Keratinocyte (primary cell): ENCODE measurements around the gene ACHE. TPM values are rescaled to one million over a fixed set of nuclear protein-coding genes. Genes with fewer than 3 reads are reported as not detected.
"Not testable (repeated sequence)": the region's sequence is repeated elsewhere in the genome, so short reads cannot be mapped to it uniquely, and the experiment has no call there.

Experiments
- DNase-seq: peaks from one replicate; pipeline ENCODE4 v3.0.0-alpha.2; 2011; ENCODE audit warnings: low read depth, missing footprints, low spot score
- FAIRE-seq: peaks from 2 replicates; lab custom pipeline; 2011; peaks lifted over from hg19 to GRCh38; lab: Jason Lieb, UNC
- H2AFZ ChIP-seq: 2 replicates; pipeline ENCODE4 v1.6.0; 2012; ENCODE audit warnings: low read length, control low read depth, inconsistent platforms; ENCODE audit not compliant: control insufficient read depth
- H3K27ac ChIP-seq: 2 replicates; pipeline ENCODE4 v1.5.1; 2011; ENCODE audit warnings: low read length; ENCODE audit not compliant: control insufficient read depth, insufficient read depth
- H3K27me3 ChIP-seq: 3 replicates; pipeline ENCODE4 v1.6.0; 2011; ENCODE audit warnings: low read length; ENCODE audit not compliant: control insufficient read depth, insufficient read depth; ENCODE audit errors: extremely low read depth
- H3K36me3 ChIP-seq, 2 experiments: 2 replicates in 1 of 2; 3 replicates in 1 of 2; pipeline ENCODE4 v1.5.1; 2011; ENCODE audit warnings: low read length in 2 of 2, mild to moderate bottlenecking in 1 of 2; ENCODE audit not compliant: control insufficient read depth in 2 of 2, insufficient read depth in 2 of 2; ENCODE audit errors: extremely low read depth in 1 of 2
- H3K4me1 ChIP-seq: 3 replicates; pipeline ENCODE4 v1.5.1; 2011; ENCODE audit warnings: low read length; ENCODE audit not compliant: control insufficient read depth, insufficient read depth; ENCODE audit errors: extremely low read depth
- H3K4me2 ChIP-seq: 3 replicates; pipeline ENCODE4 v1.6.0; 2011; ENCODE audit warnings: low read depth, low read length; ENCODE audit not compliant: control insufficient read depth, insufficient read depth; ENCODE audit errors: extremely low read depth
- H3K4me3 ChIP-seq, 3 experiments: fragments of 200-600 bp in 1 of 3; sonication (generic) in 1 of 3; 2 replicates in 2 of 3; 3 replicates in 1 of 3; pipeline ENCODE4 v1.5.1; 2011 to 2016; ENCODE audit warnings: low read length in 3 of 3, mild to moderate bottlenecking in 3 of 3, control low read depth in 2 of 3, inconsistent platforms in 1 of 3, low read depth in 1 of 3, mixed read lengths in 1 of 3, mixed run types in 1 of 3, moderate library complexity in 1 of 3; ENCODE audit not compliant: control insufficient read depth in 2 of 3, insufficient read depth in 2 of 3; ENCODE audit errors: extremely low read depth in 1 of 3
- H3K79me2 ChIP-seq: 2 replicates; pipeline ENCODE4 v1.6.0; 2012; ENCODE audit warnings: low read length; ENCODE audit not compliant: control insufficient read depth, insufficient read depth
- H3K9ac ChIP-seq: 3 replicates; pipeline ENCODE4 v1.6.0; 2011; ENCODE audit warnings: low read length; ENCODE audit not compliant: control insufficient read depth, insufficient read depth; ENCODE audit errors: extremely low read depth
- H3K9me1 ChIP-seq: 3 replicates; pipeline ENCODE4 v1.6.0; 2011; ENCODE audit warnings: low read length; ENCODE audit not compliant: control insufficient read depth, insufficient read depth; ENCODE audit errors: extremely low read depth
- H3K9me3 ChIP-seq: 2 replicates; pipeline ENCODE4 v1.5.1; 2012; ENCODE audit warnings: low read depth, low read length; ENCODE audit not compliant: control insufficient read depth
- H4K20me1 ChIP-seq: 3 replicates; pipeline ENCODE4 v1.6.0; 2011; ENCODE audit warnings: low read length; ENCODE audit not compliant: control insufficient read depth, insufficient read depth; ENCODE audit errors: extremely low read depth
- EZH2 ChIP-seq: IDR thresholded peaks from one replicate; pipeline ENCODE4 v1.6.1; 2012; ENCODE audit warnings: inconsistent platforms, mild to moderate bottlenecking, low read length, moderate library complexity
- dilution Hi-C: fragments of 300-500 bp; cut with MboI; formaldehyde crosslinking; loops from one replicate; pipeline ENCODE4 v1.7.0; 2020; ENCODE audit warnings: low sequenced_read_pairs; ENCODE audit not compliant: extremely low pct_ligation_motif_present
- polyA plus RNA-seq, 5 experiments: library from polyadenylated mRNA; depleted of rRNA in 3 of 5; stranded (reverse) in 3 of 5; stranded (forward) in 1 of 5; unstranded in 1 of 5; fragments of >200 nt; gene quantifications; 1 replicate in 1 of 5; 2 replicates in 3 of 5; 3 replicates in 1 of 5; pipeline versions ENCODE4 v1.2.1 to v1.2.3, GENCODE V29; 2011 to 2012; ENCODE audit warnings: missing spikeins in 2 of 5, low read depth in 1 of 5, low replicate concordance in 1 of 5
- TF ChIP-seq, protein P1 (sequence below), 3 experiments: IDR thresholded peaks in 1 of 3; conservative IDR thresholded peaks in 1 of 3; optimal IDR thresholded peaks in 1 of 3; 2 replicates in 2 of 3; 3 replicates in 1 of 3; pipeline versions ENCODE3 to v1.5.1; 2011; ENCODE audit warnings: low read length in 3 of 3, mild to moderate bottlenecking in 3 of 3, moderate library complexity in 2 of 3, control low read depth in 1 of 3, inconsistent platforms in 1 of 3; ENCODE audit not compliant: insufficient read depth in 2 of 3; ENCODE audit errors: extremely low read depth in 1 of 3

The ACHE gene
- polyA plus RNA-seq, 1 donor (not counting 4 experiments of a cell fraction or from before 2014, with no cell fraction given), result 0.07 TPM

- no peaks in the 10 kb centered on the region for H4K20me1 ChIP-seq
- H3K79me2 ChIP-seq, result peaks cover 27% of the 10 kb centered on the region
- FAIRE-seq (no peak), DNase-seq (no peak)
- H3K9ac ChIP-seq, result no peak overlapping the region
- H3K36me3 ChIP-seq, result peaks cover 16 to 17% of the 10 kb centered on the region in 2 experiments
- TF ChIP-seq EZH2, result no peak
- TF ChIP-seq, protein P1, sequence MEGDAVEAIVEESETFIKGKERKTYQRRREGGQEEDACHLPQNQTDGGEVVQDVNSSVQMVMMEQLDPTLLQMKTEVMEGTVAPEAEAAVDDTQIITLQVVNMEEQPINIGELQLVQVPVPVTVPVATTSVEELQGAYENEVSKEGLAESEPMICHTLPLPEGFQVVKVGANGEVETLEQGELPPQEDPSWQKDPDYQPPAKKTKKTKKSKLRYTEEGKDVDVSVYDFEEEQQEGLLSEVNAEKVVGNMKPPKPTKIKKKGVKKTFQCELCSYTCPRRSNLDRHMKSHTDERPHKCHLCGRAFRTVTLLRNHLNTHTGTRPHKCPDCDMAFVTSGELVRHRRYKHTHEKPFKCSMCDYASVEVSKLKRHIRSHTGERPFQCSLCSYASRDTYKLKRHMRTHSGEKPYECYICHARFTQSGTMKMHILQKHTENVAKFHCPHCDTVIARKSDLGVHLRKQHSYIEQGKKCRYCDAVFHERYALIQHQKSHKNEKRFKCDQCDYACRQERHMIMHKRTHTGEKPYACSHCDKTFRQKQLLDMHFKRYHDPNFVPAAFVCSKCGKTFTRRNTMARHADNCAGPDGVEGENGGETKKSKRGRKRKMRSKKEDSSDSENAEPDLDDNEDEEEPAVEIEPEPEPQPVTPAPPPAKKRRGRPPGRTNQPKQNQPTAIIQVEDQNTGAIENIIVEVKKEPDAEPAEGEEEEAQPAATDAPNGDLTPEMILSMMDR (optimal IDR thresholded peaks at IDR 0.05 in 1 of 3, IDR thresholded peaks at IDR 0.05 in 1 of 3, conservative IDR thresholded peaks at IDR 0.05 in 1 of 3; ENCODE audit: extremely low read depth in 1 of 3, insufficient read depth in 2 of 3, low read length in 3 of 3), result no peak
- no peak overlapping the region for H3K4me3 ChIP-seq
- H3K9me1 ChIP-seq, result no peaks in the 10 kb centered on the region
- no peak overlapping the region for H2AFZ ChIP-seq
- dilution Hi-C loops, result no loop called here
- H3K27ac ChIP-seq, result no peak overlapping the region
- peaks cover 4% of the 10 kb centered on the region for H3K4me1 ChIP-seq
- H3K9me3 ChIP-seq, result no peaks in the 10 kb centered on the region
- no peaks in the 10 kb centered on the region for H3K27me3 ChIP-seq
- H3K4me2 ChIP-seq, result no peak overlapping the region
These were observed 38.8 kb downstream of the ACHE start for GRCh38 chr7:100856871-100857282.

- H4K20me1 ChIP-seq, result no peaks in the 10 kb centered on the region
- no peak overlapping the region for H3K4me2 ChIP-seq
- FAIRE-seq, result no peak
- no peak for TF ChIP-seq EZH2
- TF ChIP-seq, protein P1 (optimal IDR thresholded peaks at IDR 0.05 in 1 of 3, IDR thresholded peaks at IDR 0.05 in 1 of 3, conservative IDR thresholded peaks at IDR 0.05 in 1 of 3; ENCODE audit: extremely low read depth in 1 of 3, insufficient read depth in 2 of 3, low read length in 3 of 3), result no peak
- no peak overlapping the region for H3K27ac ChIP-seq
- H3K4me1 ChIP-seq, result peaks cover 10% of the 10 kb centered on the region
- dilution Hi-C loops, result no loop called here
- H3K9me1 ChIP-seq, result no peaks in the 10 kb centered on the region
- H3K9ac ChIP-seq, result no peak overlapping the region
- no peak for DNase-seq
- H3K4me3 ChIP-seq, result no peak overlapping the region
- H3K27me3 ChIP-seq, result no peaks in the 10 kb centered on the region
- H2AFZ ChIP-seq, result no peak overlapping the region
- H3K79me2 ChIP-seq, result peaks cover 27% of the 10 kb centered on the region
- H3K9me3 ChIP-seq, result no peaks in the 10 kb centered on the region
- peaks cover 6 to 13% of the 10 kb centered on the region in 2 experiments for H3K36me3 ChIP-seq
These were observed 40.2 kb downstream of the ACHE start for GRCh38 chr7:100855515-100855914.

GRCh38 chr7:100854899-100855298 lies 40.8 kb downstream of the ACHE start:
- H3K27me3 ChIP-seq, H3K9me3 ChIP-seq, DNase-seq, H3K9me1 ChIP-seq, H3K27ac ChIP-seq, H3K9ac ChIP-seq, H3K4me2 ChIP-seq, H4K20me1 ChIP-seq, H3K36me3 ChIP-seq, H2AFZ ChIP-seq, FAIRE-seq, H3K4me3 ChIP-seq, dilution Hi-C loops: not testable (repeated sequence)
- Histone ChIP-seq H3K79me2 (peaks cover 27% of the 10 kb centered on the region), H3K4me1 (peaks cover 10% of the 10 kb centered on the region)
